ENCODE measurements around the gene ARRDC4. TPM values are rescaled to one million over a fixed set of nuclear protein-coding genes. Genes with fewer than 3 reads are reported as not detected.

ARRDC4 gene
- total and polyA plus RNA-seq, 9 of the 15 experiments (the other 6 are each of a cell fraction or from before 2014, with no cell fraction given), result 4.3 to 16.1 (median 14.4) TPM

- TF ChIP-seq BRF2 (IDR thresholded peaks at IDR 0.05; ENCODE audit: borderline replicate concordance, insufficient read depth, insufficient read length) (no peak), ZBTB26 (CRISPR knock-in tag; IDR thresholded peaks at IDR 0.05) (no peak), IFI16 (CRISPR knock-in tag; IDR thresholded peaks at IDR 0.05) (no peak), RBM22 (IDR thresholded peaks at IDR 0.05; ENCODE audit: low read depth, low read length, poor library complexity, severe bottlenecking) (no peak)
These were observed 58.4 kb downstream of the ARRDC4 start (continued) for GRCh38 chr15:98018761-98019351.
